HepG2 (cell line): ENCODE results near the gene FBXO41. TPM values are rescaled to one million over a fixed set of nuclear protein-coding genes. Genes with fewer than 3 reads are reported as not detected.

Experiments
- CHCHD3 ChIP-seq: sonication (generic); formaldehyde crosslinking; IDR thresholded peaks from 2 replicates; pipeline ENCODE4 v1.8.0; 2022; ENCODE audit warnings: mild to moderate bottlenecking, missing genetic modification reagents, moderate library complexity
- ELF1 ChIP-seq: sonication (generic); formaldehyde crosslinking; IDR thresholded peaks from 2 replicates; pipeline ENCODE4 v1.4.0; 2020; ENCODE audit warnings: missing genetic modification reagents
- ERF ChIP-seq: IDR thresholded peaks from 2 replicates; pipeline ENCODE4 v1.6.1; 2018; ENCODE audit warnings: missing biosample characterization, missing genetic modification reagents
- HNRNPLL ChIP-seq: fragments of 200-400 bp; formaldehyde crosslinking; IDR thresholded peaks from 2 replicates; pipeline ENCODE4 v1.6.1; 2017; ENCODE audit warnings: mild to moderate bottlenecking, low read depth, low read length; ENCODE audit not compliant: poor library complexity, severe bottlenecking
- IRF2 ChIP-seq: IDR thresholded peaks from 2 replicates; pipeline ENCODE4 v1.6.1; 2018; ENCODE audit warnings: missing genetic modification reagents, missing compliant biosample characterization
- MZF1 ChIP-seq: sonication (generic); formaldehyde crosslinking; IDR thresholded peaks from 2 replicates; pipeline ENCODE4 v1.8.1; 2023; ENCODE audit warnings: mild to moderate bottlenecking, missing genetic modification reagents, borderline replicate concordance
- ZFAT ChIP-seq: sonication (generic); formaldehyde crosslinking; conservative IDR thresholded peaks from 2 replicates; pipeline ENCODE4 v1.8.1; 2023; ENCODE audit warnings: missing genetic modification reagents, inconsistent platforms
- ZNF510 ChIP-seq: sonication (generic); formaldehyde crosslinking; IDR thresholded peaks from 2 replicates; pipeline ENCODE4 v1.4.0; 2020; ENCODE audit warnings: low read depth, mild to moderate bottlenecking, missing genetic modification reagents
- ZNF605 ChIP-seq: sonication (generic); formaldehyde crosslinking; IDR thresholded peaks from 2 replicates; pipeline ENCODE4 v1.8.0; 2022; ENCODE audit warnings: mild to moderate bottlenecking, missing genetic modification reagents
- ZNF678 ChIP-seq: sonication (generic); formaldehyde crosslinking; IDR thresholded peaks from 2 replicates; pipeline ENCODE4 v1.4.0; 2020; ENCODE audit warnings: mild to moderate bottlenecking, missing genetic modification reagents
- ZNF761 ChIP-seq: sonication (generic); formaldehyde crosslinking; conservative IDR thresholded peaks from 2 replicates; pipeline ENCODE4 v1.4.0; 2020; ENCODE audit warnings: mild to moderate bottlenecking, missing genetic modification reagents
- ZNF782 ChIP-seq: sonication (generic); formaldehyde crosslinking; IDR thresholded peaks from 2 replicates; pipeline ENCODE4 v1.4.0; 2020; ENCODE audit warnings: missing genetic modification reagents, mild to moderate bottlenecking, borderline replicate concordance
- ZNF790 ChIP-seq: sonication (generic); formaldehyde crosslinking; IDR thresholded peaks from 2 replicates; pipeline ENCODE4 v1.8.0; 2022; ENCODE audit warnings: missing genetic modification reagents, mild to moderate bottlenecking, borderline replicate concordance
- ZSCAN20 ChIP-seq: sonication (generic); formaldehyde crosslinking; IDR thresholded peaks from 2 replicates; pipeline ENCODE4 v1.4.0; 2020; ENCODE audit warnings: missing genetic modification reagents, mild to moderate bottlenecking, borderline replicate concordance
- ZSCAN21 ChIP-seq: sonication (generic); formaldehyde crosslinking; IDR thresholded peaks from 2 replicates; pipeline ENCODE4 v1.8.0; 2022; ENCODE audit warnings: mild to moderate bottlenecking, missing genetic modification reagents, moderate library complexity, borderline replicate concordance
- ZSCAN29 ChIP-seq: sonication (generic); formaldehyde crosslinking; conservative IDR thresholded peaks from 2 replicates; pipeline ENCODE4 v1.4.0; 2020; ENCODE audit warnings: mild to moderate bottlenecking, missing genetic modification reagents
- polyA plus RNA-seq, 8 experiments: library from polyadenylated mRNA; depleted of rRNA in 3 of 8; stranded (reverse) in 7 of 8; unstranded in 1 of 8; fragments of >200 nt; fragmentation: Illumina TruSeq in 4 of 8; extraction: Trizol in 4 of 8; gene quantifications; 2 replicates each; pipeline versions ENCODE4 v1.2.1 to v1.2.3, GENCODE V29; 2011 to 2016; ENCODE audit warnings: low read depth in 4 of 8, missing spikeins in 1 of 8, mixed read lengths in 1 of 8; ENCODE audit not compliant: insufficient read depth in 1 of 8
- total RNA-seq, 5 experiments: library from RNA; depleted of rRNA; stranded (reverse); fragments of >200 nt; fragmentation: Illumina TruSeq; extraction: Trizol; gene quantifications; 2 replicates each; pipeline ENCODE4 v1.2.3, GENCODE V29; 2016; ENCODE audit warnings: low read depth in 1 of 5
- TF ChIP-seq, protein P1 (sequence below): sonication (generic); formaldehyde crosslinking; IDR thresholded peaks from 2 replicates; pipeline ENCODE4 v1.8.1; 2023; ENCODE audit warnings: mild to moderate bottlenecking, moderate library complexity, missing genetic modification reagents
- TF ChIP-seq, protein P2 (sequence below): sonication (generic); formaldehyde crosslinking; IDR thresholded peaks from 2 replicates; pipeline ENCODE4 v1.4.0; 2020; ENCODE audit warnings: mild to moderate bottlenecking, missing genetic modification reagents
- TF ChIP-seq, protein P3 (sequence below): sonication (generic); formaldehyde crosslinking; IDR thresholded peaks from 2 replicates; pipeline ENCODE4 v1.4.0; 2020; ENCODE audit warnings: missing genetic modification reagents
- TF ChIP-seq, protein P4 (sequence below): sonication (generic); formaldehyde crosslinking; IDR thresholded peaks from 2 replicates; pipeline ENCODE4 v1.5.1; 2020; ENCODE audit warnings: mild to moderate bottlenecking, missing genetic modification reagents, moderate library complexity

The FBXO41 gene
- total and polyA plus RNA-seq, 2 of the 13 experiments (the other 11 are each of a cell fraction or from before 2014, with no cell fraction given) = 4.2 to 10.3 TPM

DNA sequence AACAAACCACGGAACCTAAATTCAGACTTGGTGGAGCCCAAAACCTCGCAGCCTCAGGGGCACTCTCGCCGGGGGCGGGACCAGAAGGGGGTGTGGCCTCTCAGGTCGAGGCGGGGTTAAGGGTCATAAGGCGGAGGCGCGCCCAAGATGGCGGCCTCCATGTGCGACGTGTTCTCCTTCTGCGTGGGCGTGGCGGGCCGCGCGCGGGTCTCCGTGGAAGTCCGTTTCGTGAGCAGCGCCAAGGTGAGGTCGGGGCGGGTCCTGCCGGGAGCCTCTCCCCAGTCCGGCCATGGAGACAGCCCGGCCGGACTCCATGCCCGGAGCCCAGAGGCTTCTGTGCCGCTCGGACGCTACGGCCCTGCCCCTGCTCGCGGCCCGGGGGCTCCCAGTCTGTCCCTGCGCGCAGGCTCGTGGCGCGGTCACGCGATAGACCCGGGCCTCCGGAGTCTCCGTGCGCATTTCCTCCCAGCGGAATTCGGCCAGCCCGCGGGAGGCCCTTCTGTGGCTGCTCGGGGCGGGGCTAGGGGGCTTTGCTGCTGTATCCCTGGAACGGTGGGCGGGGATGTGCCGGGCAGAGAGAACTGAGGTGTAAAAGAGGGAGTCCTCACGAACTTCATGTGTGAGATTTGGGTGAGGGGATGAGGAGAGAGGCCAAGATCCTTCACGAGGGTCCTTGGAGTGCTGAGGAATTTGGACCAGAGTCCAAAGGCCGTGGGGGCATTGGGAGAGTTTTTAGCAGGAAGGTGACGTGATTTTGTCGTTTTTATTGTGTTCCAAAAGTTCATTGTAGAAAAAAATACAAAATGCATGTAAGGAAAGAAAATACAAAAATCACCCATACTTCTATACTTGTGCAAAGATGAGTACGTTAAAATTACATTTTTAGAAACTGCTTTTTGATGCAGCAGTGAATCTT, 69.9 kb downstream of the FBXO41 start, which contains the start of gene SMYD5 (continued):
- TF ChIP-seq MZF1 (CRISPR knock-in tag) (0 out of 2 replicates have a peak, but pooled peaks have one; percentile 13), ZNF790 (CRISPR knock-in tag) (0 out of 2 replicates have a peak, but pooled peaks have one; percentile 91), ELF1 (CRISPR knock-in tag) (peak; percentile 45; the same call in 1 of the 2 replicates), ZSCAN29 (CRISPR knock-in tag) (0 out of 2 replicates have a peak, but pooled peaks have one; percentile 12), CHCHD3 (CRISPR knock-in tag) (peak; percentile 82), ERF (no peak; the same call in 1 of the 2 replicates), ZNF678 (no peak; the same call in none of the 2 replicates), ZNF782 (CRISPR knock-in tag) (peak; percentile 93; the same call in 1 of the 2 replicates), ZSCAN20 (CRISPR knock-in tag) (peak; percentile 78; the same call in 1 of the 2 replicates), ZNF761 (CRISPR knock-in tag) (peak; percentile 74; the same call in 1 of the 2 replicates), ZSCAN21 (peak; percentile 87; the same call in 1 of the 2 replicates), IRF2 (CRISPR knock-in tag) (peak; percentile 61; the same call in 1 of the 2 replicates), ZNF605 (peak; percentile 96), HNRNPLL (peak; percentile 91), ZFAT (CRISPR knock-in tag) (no peak; the same call in 1 of the 2 replicates), ZNF510 (CRISPR knock-in tag) (peak; percentile 79; the same call in 1 of the 2 replicates)
- TF ChIP-seq, protein P1, sequence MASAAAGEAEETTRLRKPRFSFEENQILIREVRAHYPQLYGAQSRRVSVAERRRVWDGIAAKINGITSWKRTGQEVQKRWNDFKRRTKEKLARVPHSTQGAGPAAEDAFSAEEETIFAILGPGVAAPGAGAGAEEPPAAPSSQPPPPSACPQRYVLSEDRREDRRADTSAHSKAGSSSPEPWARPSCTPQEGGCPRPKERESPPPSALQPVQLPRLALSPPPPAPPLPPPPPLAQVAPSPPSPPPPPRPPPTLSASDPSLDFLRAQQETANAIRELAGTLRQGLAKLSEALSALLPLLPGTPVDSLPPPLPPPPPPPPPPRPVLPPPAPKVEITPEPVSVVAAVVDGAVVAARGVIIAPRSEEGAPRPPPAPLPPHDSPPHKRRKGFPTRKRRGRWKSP (CRISPR knock-in tag) = no peak; the same call in 1 of the 2 replicates
- TF ChIP-seq, protein P2, sequence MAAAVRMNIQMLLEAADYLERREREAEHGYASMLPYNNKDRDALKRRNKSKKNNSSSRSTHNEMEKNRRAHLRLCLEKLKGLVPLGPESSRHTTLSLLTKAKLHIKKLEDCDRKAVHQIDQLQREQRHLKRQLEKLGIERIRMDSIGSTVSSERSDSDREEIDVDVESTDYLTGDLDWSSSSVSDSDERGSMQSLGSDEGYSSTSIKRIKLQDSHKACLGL (CRISPR knock-in tag) = peak; percentile 100; the same call in 1 of the 2 replicates
- TF ChIP-seq, protein P3, sequence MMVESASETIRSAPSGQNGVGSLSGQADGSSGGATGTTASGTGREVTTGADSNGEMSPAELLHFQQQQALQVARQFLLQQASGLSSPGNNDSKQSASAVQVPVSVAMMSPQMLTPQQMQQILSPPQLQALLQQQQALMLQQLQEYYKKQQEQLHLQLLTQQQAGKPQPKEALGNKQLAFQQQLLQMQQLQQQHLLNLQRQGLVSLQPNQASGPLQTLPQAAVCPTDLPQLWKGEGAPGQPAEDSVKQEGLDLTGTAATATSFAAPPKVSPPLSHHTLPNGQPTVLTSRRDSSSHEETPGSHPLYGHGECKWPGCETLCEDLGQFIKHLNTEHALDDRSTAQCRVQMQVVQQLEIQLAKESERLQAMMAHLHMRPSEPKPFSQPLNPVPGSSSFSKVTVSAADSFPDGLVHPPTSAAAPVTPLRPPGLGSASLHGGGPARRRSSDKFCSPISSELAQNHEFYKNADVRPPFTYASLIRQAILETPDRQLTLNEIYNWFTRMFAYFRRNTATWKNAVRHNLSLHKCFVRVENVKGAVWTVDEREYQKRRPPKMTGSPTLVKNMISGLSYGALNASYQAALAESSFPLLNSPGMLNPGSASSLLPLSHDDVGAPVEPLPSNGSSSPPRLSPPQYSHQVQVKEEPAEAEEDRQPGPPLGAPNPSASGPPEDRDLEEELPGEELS (CRISPR knock-in tag) = peak; percentile 55
- TF ChIP-seq, protein P4, sequence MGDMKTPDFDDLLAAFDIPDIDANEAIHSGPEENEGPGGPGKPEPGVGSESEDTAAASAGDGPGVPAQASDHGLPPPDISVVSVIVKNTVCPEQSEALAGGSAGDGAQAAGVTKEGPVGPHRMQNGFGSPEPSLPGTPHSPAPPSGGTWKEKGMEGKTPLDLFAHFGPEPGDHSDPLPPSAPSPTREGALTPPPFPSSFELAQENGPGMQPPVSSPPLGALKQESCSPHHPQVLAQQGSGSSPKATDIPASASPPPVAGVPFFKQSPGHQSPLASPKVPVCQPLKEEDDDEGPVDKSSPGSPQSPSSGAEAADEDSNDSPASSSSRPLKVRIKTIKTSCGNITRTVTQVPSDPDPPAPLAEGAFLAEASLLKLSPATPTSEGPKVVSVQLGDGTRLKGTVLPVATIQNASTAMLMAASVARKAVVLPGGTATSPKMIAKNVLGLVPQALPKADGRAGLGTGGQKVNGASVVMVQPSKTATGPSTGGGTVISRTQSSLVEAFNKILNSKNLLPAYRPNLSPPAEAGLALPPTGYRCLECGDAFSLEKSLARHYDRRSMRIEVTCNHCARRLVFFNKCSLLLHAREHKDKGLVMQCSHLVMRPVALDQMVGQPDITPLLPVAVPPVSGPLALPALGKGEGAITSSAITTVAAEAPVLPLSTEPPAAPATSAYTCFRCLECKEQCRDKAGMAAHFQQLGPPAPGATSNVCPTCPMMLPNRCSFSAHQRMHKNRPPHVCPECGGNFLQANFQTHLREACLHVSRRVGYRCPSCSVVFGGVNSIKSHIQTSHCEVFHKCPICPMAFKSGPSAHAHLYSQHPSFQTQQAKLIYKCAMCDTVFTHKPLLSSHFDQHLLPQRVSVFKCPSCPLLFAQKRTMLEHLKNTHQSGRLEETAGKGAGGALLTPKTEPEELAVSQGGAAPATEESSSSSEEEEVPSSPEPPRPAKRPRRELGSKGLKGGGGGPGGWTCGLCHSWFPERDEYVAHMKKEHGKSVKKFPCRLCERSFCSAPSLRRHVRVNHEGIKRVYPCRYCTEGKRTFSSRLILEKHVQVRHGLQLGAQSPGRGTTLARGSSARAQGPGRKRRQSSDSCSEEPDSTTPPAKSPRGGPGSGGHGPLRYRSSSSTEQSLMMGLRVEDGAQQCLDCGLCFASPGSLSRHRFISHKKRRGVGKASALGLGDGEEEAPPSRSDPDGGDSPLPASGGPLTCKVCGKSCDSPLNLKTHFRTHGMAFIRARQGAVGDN (CRISPR knock-in tag) = peak; percentile 92
